ENCODE data around the gene AMMECR1. TPM values are rescaled to one million over a fixed set of nuclear protein-coding genes. Genes with fewer than 3 reads are reported as not detected.

AMMECR1 gene
- total and polyA plus RNA-seq, 2 of the 8 experiments (the other 6 are each of a cell fraction or from before 2014, with no cell fraction given) = 10.2 to 21.2 TPM

DNA sequence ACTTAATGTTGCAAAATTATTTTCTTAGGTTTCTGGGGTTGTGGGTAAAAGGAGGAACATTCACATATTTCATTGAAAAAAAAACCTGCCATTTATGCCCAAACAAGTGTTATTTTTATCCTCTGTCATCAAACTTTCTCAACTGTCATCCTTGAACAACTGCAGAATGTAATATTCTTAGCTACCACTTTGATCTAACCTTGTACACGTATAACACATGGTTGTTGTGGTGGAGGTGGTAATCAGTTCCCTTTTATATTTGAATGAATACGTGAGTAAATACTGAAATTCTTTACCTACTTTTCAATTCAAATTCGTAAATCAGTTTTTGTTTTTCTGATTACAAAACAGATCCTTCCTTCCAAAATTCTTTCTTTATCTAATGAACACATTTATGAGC is 3.8 kb upstream of the AMMECR1 start:
- WGBS, 2 experiments (ENCODE audit: extremely low coverage in 1 of 2, insufficient coverage in 1 of 2, insufficient read length in 1 of 2, insufficient replicate concordance in 2 of 2, low coverage in 1 of 2, low lambda C conversion rate in 2 of 2, missing lambda C conversion rate in 1 of 2) = 64% methylated on average over 3 of the region's 3 CpGs; no CpG with 5 or more reads in 1 of the 2 experiments
- no peaks in the 10 kb centered on the region for H4K20me1 ChIP-seq (replicated peaks in 1 of 2; ENCODE audit: control insufficient read depth in 1 of 2, insufficient read depth in 2 of 2, low read length in 2 of 2)
- H2BK15ac ChIP-seq (ENCODE audit: low read length) = no peak overlapping the region
- no peak overlapping the region for H3K23ac ChIP-seq (ENCODE audit: insufficient read length)
- peaks cover 0 to 6% of the 10 kb centered on the region in 2 experiments; a peak in 2 of 4 replicates for H3K79me2 ChIP-seq (ENCODE audit: control insufficient read depth in 1 of 2, insufficient read depth in 2 of 2, low read length in 2 of 2)
- peaks cover 0 to 11% (median 2%) of the 10 kb centered on the region in 4 experiments; a peak in 3 of 7 replicates for H3K4me1 ChIP-seq (replicated peaks in 1 of 4; ENCODE audit: control insufficient read depth in 3 of 4, insufficient read depth in 4 of 4, low read length in 3 of 4)
- H3K36me3 ChIP-seq (ENCODE audit: control insufficient read depth in 2 of 4, insufficient read depth in 4 of 4, low read length in 3 of 4) = no peaks in the 10 kb centered on the region
- H3K27me3 ChIP-seq (replicated peaks in 1 of 4; ENCODE audit: control insufficient read depth in 3 of 4, extremely low read depth in 1 of 4, insufficient read depth in 3 of 4, low read length in 3 of 4) = no peaks in the 10 kb centered on the region
- H2BK20ac ChIP-seq (ENCODE audit: low read length) = no peak overlapping the region
- no peak overlapping the region for H4K8ac ChIP-seq (ENCODE audit: extremely low read depth, insufficient read depth, low read length)
- no peak overlapping the region for H3K18ac ChIP-seq (ENCODE audit: extremely low read depth, low read length)
- TF ChIP-seq CREB1 (IDR thresholded peaks at IDR 0.05) = no peak
- TF ChIP-seq, protein P1, sequence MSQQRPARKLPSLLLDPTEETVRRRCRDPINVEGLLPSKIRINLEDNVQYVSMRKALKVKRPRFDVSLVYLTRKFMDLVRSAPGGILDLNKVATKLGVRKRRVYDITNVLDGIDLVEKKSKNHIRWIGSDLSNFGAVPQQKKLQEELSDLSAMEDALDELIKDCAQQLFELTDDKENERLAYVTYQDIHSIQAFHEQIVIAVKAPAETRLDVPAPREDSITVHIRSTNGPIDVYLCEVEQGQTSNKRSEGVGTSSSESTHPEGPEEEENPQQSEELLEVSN (IDR thresholded peaks at IDR 0.05) = no peak
- TF ChIP-seq RXRA (IDR thresholded peaks at IDR 0.05; ENCODE audit: insufficient read depth, low read depth, low read length) = no peak
- TF ChIP-seq CHD2 (IDR thresholded peaks at IDR 0.05; ENCODE audit: low read length) = no peak
- no peak for TF ChIP-seq BRCA1 (IDR thresholded peaks at IDR 0.05; ENCODE audit: low read depth, low read length)
- TF ChIP-seq RNF2 (IDR thresholded peaks at IDR 0.05; ENCODE audit: borderline replicate concordance, low read depth, low read length, missing control alignments, poor library complexity, severe bottlenecking) = no peak
- H2AK5ac ChIP-seq (ENCODE audit: low read depth, low read length) = no peak overlapping the region
- no peak overlapping the region for H3K27ac ChIP-seq (ENCODE audit: low read depth, low read length)
- no peaks in the 10 kb centered on the region for H3K9me3 ChIP-seq (ENCODE audit: insufficient read depth in 2 of 2, low read depth in 1 of 2, low read length in 1 of 2)
- H3K9ac ChIP-seq (replicated peaks in 1 of 4; ENCODE audit: extremely low read depth in 1 of 4, low read depth in 3 of 4, low read length in 3 of 4) = no peak overlapping the region
- H4K5ac ChIP-seq (ENCODE audit: insufficient read length, low read depth, low read length) = no peak overlapping the region
- ChIA-PET CTCF (ENCODE audit: partially characterized antibody) (interaction anchor here (0.7 kb wide), 1 partner anchor 112 kb away, joined by 4 read pairs; no protein-coding TSS in a partner anchor), POLR2A (ENCODE audit: partially characterized antibody) (no interaction called here)
- H3K79me1 ChIP-seq (ENCODE audit: low read depth, low read length) = no peaks in the 10 kb centered on the region
- 0 out of 2 replicates have a peak, but pooled peaks cover 4% of the 10 kb centered on the region for H3K23me2 ChIP-seq (ENCODE audit: low read depth, low read length)
- no peak for DNase-seq (ENCODE audit: low read depth in 1 of 2, low spot score in 2 of 2)
- H2BK5ac ChIP-seq (ENCODE audit: low read depth, low read length) = no peak overlapping the region
- H2AFZ ChIP-seq (ENCODE audit: low read length) = no peak overlapping the region
- no peak for FAIRE-seq
- H3K4ac ChIP-seq (replicated peaks; ENCODE audit: insufficient read length, low read depth, low read length) = no peak overlapping the region
- no peak overlapping the region for H3K4me3 ChIP-seq (ENCODE audit: extremely low read depth in 1 of 4, insufficient read depth in 2 of 4, low read depth in 3 of 4, low read length in 4 of 4)
- H2BK120ac ChIP-seq (replicated peaks; ENCODE audit: low read depth, low read length) = no peak overlapping the region
- no peak overlapping the region for H2BK12ac ChIP-seq (ENCODE audit: low read depth, low read length)
- H3K56ac ChIP-seq (replicated peaks; ENCODE audit: insufficient read length, low read depth, low read length) = no peak overlapping the region
- H3K14ac ChIP-seq (ENCODE audit: insufficient read length) = no peak overlapping the region
- H4K91ac ChIP-seq (replicated peaks; ENCODE audit: insufficient read length, low read length) = no peak overlapping the region
- H3K4me2 ChIP-seq (ENCODE audit: insufficient read depth in 1 of 2, low read depth in 2 of 2, low read length in 2 of 2) = no peak overlapping the region
